HG03280 (cell line): ENCODE results near the gene HS6ST3.

Experiments used
- ATAC-seq: cut with Tn5 transposase; IDR thresholded peaks from one replicate; pipeline ENCODE4 v1.9.1; 2021; ENCODE audit warnings: mild to moderate bottlenecking, moderate library complexity; ENCODE audit not compliant: unreplicated experiment

Gene HS6ST3

GRCh38 chr13:96198038-96198437 lies 108.1 kb downstream of the HS6ST3 start:
- ATAC-seq, result no peak

- no peak for ATAC-seq
These were observed 109.4 kb downstream of the HS6ST3 start for GRCh38 chr13:96199315-96199714.

- no peak for ATAC-seq
These were observed 110.9 kb downstream of the HS6ST3 start for GRCh38 chr13:96200810-96201209.

GRCh38 chr13:96202315-96202714 lies 112.4 kb downstream of the HS6ST3 start:
- no peak for ATAC-seq

- no peak for ATAC-seq
These were observed 113.6 kb downstream of the HS6ST3 start for GRCh38 chr13:96203471-96203870.

GRCh38 chr13:96214824-96215445 lies 125.0 kb downstream of the HS6ST3 start:
- ATAC-seq, result no peak

GRCh38 chr13:96216543-96216942 lies 126.6 kb downstream of the HS6ST3 start:
- no peak for ATAC-seq

DNA sequence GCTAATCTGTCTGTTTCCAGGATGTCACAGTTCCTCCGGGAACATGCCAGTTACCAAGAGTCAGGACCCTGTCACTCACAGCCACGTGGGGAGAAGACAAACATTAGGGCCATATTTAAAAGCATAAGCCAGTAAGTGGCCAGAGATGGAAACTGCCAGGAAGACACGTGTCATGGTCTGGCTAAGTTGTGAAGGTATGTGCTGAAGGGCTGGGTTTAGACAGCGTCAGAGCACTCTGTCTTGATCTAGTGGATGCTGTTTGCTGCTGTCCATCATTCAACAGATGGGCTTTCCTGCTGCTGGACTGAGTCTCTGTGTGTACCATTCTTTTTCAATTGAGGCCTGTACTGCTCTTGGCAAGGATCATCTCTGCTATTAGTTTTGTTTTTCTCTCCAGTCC lies 128.6 kb downstream of the HS6ST3 start:
- ATAC-seq, result no peak

GRCh38 chr13:96221471-96221870 lies 131.6 kb downstream of the HS6ST3 start:
- no peak for ATAC-seq

DNA sequence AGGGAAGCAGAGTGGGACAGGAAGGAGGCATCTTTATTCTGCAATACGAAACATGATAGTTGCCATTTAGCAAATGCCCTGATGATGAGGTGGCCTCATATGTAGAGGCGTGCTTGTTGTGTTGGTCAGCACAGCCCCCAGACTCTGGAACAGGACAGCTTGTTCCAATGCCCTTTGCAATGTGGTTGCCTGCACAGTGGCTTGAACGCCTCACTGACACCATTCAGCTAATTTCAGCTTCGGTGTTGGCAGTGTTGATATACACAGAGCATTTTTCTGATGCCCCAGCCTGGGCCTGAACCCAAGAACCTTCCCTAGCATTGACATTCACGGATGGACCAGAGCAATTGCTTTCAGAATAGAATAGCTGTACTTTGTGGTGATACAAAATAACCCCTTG lies 133.3 kb downstream of the HS6ST3 start:
- ATAC-seq, result no peak

GRCh38 chr13:96229356-96229755 lies 139.4 kb downstream of the HS6ST3 start:
- peak; percentile 81 for ATAC-seq

DNA sequence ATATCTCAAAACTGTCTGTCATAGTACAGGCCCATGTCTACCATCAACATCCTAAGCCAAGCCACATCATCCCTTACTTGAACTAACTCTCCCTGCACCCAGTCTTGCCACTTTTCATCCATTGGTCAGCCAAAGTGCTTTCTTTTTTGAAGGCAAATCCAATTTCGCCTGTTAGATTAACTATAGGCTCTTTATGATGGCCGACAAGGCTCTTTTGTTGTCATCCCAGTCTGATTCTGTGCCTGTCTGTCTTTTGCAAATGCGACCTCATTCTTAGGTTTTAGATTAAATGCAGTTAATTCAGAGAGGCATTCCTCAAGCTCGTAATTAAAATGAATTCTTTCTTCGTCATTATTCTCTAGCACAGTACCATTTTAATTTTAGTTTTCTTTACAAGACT lies 148.3 kb downstream of the HS6ST3 start:
- no peak for ATAC-seq

GRCh38 chr13:96238861-96239260 lies 149.0 kb downstream of the HS6ST3 start:
- no peak for ATAC-seq

DNA sequence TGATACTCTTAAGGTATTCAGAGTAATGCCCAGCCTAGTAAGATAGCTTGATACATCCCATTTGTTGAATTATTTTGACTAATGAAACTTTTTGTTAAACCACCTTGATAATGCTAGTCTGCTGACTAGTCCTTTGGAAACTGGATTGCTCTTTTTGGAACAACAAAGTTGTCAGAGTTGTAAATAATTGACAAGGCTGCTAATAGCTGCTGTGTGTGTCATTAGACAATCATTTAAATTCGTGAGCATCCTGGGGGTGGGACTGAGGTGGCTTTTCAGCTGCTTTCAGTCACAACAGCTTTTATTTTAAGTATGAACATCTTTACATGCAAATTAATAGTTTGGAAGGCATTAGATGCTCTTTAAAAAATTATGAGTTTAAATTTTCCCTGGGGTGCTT lies 153.5 kb downstream of the HS6ST3 start:
- no peak for ATAC-seq

DNA sequence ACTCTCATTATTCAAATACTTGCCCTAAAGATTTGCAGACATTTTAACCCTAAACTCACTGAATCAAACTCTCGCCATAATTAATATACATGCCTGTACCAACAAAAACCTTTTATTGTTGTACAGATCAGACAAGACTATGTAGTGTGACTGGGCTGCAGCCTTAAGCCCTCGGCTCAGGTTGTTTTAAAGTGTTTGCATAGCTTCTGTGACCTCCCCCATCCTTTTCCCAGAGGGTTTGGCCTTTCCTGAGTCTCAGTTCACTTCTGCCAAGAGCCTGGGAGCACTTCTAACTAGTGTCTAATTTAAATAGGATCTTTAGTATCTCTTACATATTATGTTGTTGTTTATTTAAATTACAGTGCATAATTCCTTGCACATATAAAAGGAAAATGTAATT lies 158.2 kb downstream of the HS6ST3 start:
- ATAC-seq, result no peak

GRCh38 chr13:96248996-96249395 lies 159.1 kb downstream of the HS6ST3 start:
- ATAC-seq, result no peak

GRCh38 chr13:96252903-96253302 lies 163.0 kb downstream of the HS6ST3 start:
- no peak for ATAC-seq

GRCh38 chr13:96273196-96273595 lies 183.3 kb downstream of the HS6ST3 start:
- ATAC-seq, result no peak

DNA sequence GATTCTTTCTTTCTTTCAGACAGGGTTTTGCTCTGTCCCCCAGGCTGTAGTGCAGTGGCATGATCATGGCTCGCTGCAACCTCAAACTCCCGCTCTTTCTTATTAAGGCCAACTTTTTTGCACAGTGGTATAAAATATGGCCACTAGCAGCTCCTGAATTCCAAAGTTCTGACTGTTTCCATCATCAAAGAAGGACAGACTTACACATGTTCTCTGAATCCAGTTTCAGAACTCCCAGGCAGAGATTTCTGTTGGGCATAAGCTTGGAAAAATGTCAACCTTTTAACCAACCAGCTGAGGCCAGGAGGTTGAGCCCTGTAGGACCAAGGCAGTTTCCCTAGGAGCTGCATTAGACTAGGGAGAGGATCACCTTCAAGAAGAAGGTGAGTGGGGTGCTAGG lies 184.1 kb downstream of the HS6ST3 start:
- no peak for ATAC-seq

DNA sequence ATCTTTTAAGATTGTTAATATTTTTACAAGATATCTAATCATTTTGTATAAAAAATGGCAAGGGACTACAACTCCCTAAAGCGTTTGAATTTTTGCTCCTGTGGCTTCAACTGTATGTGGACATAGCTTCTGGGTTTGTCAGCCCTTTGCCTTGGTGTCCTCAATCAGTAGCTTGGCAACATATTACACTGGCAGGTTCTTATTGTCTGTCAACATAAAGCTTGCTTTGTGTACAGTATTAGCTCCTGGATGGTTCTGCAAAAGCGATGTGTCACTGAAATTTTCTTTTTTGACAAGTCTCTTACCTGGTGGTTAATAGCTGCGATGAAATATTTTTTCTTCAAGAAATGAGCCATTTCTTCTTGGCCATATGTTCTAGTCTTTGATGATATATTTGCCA lies 190.0 kb downstream of the HS6ST3 start:
- ATAC-seq, result no peak

- ATAC-seq, result no peak
These were observed 195.1 kb downstream of the HS6ST3 start for GRCh38 chr13:96284971-96285370.

GRCh38 chr13:96285729-96286128 lies 195.8 kb downstream of the HS6ST3 start:
- ATAC-seq, result no peak
